GM18508 (cell line): ENCODE data around the gene SMIM44.

ENCODE experiments used
- ATAC-seq: cut with Tn5 transposase; IDR thresholded peaks from one replicate; pipeline ENCODE4 v1.9.1; 2021; ENCODE audit warnings: moderate number of reproducible peaks; ENCODE audit not compliant: insufficient read depth, unreplicated experiment

Gene SMIM44

DNA sequence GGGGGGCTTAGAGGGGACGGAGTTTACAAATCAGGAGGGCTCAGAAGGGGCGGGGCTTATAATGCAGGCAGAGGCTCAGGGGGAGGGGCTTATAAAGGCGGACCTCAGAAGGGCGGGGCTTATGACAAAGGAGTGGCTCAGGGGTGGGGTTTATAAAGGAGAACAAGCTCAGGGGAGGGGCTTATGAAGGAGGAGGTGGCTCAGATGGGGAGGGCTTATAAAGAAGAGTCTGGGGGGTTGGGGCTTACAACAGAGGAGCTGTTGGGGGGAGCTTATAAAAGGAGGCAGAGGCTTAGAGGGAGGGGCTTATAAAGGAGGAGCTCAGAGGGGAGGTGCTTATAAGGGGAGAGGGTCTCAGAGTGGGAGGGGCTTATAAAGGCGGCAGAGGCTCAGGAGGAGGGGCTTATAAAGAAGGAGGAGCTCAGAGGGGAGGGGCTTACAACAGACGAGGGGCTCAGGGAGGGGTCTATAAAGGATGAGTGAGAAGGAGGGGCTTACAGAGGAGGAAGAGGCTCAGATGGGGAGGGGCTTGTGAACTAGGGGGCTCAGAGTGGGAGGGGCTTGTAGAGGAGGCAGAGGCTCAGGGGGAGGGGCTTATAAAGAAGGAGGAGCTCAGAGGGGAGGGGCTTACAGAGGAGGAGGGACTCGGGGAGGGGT is 3.9 kb downstream of the SMIM44 start:
- ATAC-seq, result no peak

- no peak for ATAC-seq
Measured at GRCh38 chr19:3478409-3479176, 4.6 kb downstream of the SMIM44 start.

GRCh38 chr19:3477951-3478350 is 5.3 kb downstream of the SMIM44 start:
- no peak for ATAC-seq

GRCh38 chr19:3477506-3477905 is 5.7 kb downstream of the SMIM44 start:
- ATAC-seq, result no peak

DNA sequence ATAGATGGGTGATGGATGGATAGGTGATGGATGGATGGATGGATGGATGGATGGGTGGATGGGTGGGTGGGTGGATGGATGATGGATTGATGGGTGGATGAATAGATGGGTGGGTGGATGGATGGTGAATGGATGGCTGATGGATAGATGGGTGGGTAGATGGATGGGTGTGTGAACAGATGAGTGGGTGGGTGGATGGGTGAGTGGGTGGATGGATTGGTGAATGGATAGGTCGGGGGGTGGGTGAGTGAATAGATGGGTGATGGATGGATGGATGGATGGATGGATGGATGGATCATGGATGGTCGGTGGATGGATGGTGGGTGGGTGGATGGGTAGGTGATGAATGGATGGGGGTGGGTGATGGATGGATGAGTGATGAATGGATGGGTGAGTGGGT is 6.4 kb downstream of the SMIM44 start:
- no peak for ATAC-seq

- ATAC-seq, result no peak
Measured at GRCh38 chr19:3475449-3475848, 7.8 kb downstream of the SMIM44 start.

DNA sequence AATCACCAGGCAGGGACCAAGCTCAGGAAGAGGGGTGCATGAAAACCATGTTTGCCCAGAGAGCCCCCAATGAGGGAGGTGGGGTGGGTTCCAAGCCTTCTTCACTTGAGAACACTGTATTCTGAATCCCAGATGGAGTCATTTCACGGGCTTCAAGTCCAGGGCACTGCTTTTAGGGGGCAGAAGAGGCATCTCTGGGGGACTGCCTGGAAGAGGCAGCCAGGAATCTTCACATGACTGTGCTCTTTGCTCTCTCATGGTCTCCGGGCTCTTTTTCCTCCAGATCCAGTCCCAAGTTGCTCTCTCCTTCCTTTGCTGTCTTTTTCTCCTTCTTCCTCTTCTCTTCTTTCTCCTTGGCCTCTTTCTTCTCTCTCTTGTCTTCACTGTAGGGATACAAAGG is 8.6 kb downstream of the SMIM44 start:
- ATAC-seq, result no peak

DNA sequence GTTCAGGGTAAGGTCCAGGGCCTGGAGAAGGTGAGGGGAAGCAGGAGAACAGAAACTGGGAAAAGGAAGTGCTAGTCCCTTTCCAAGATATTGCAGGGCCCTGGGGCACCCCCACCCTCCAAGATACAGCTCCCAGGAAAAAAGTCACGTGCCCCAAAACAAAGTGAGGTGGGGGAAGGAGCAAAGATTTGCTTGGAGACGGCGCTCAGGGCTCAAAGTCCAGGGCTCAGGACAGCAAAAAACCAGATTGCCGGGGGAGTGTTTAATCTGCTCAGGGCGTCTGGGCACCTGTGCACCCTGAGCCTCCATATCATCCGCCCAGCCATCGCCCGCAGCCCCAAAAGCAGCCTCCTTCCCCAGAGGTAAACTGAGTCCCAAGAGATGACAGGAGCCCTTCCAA is 9.2 kb downstream of the SMIM44 start:
- no peak for ATAC-seq

GRCh38 chr19:3471954-3472655 is 11.1 kb downstream of the SMIM44 start:
- ATAC-seq, result no peak

- no peak for ATAC-seq
Measured at GRCh38 chr19:3470500-3471128, 12.6 kb downstream of the SMIM44 start.

DNA sequence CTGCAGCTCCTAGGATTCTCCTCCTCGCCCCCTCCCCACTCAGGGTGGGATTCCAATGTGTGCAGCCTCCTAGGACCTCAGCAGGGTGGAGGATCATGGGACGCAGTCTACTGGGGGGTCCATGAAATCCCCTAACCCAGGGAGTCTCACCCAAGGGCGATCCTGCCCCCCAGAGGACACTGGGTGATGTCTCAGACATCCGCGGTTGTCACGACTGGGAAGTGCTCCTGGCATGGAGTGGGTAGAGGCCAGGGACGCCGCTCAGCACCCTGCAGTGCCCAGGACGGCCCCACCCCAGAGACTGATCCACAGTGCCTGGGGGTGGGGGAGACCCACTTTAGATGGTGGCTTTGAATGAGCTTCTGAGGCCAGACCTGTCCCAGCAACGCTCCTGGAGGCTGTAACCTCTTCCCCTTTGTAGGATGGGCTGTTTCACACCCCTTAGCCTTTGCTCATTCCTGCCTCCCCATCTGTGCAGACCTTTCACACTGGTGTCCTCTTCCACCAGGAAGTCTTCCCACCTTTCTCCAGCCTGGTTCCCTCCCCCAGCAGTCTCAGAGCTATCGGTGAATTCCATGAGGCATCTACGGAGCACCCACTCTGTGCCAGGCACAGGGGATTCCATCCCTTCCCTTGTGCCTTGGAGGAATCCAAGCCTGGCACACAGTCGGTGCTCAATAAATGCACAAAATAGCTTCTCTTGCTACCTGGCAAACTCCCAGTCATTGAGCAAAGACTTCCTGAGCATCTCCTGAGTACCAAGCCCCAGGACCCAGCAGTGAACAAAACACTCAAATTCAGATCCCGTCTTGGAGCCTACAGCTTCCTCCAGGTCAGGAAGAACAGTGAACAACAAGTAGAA is 13.4 kb downstream of the SMIM44 start:
- no peak for ATAC-seq

GRCh38 chr19:3468211-3468610 is 15.0 kb downstream of the SMIM44 start:
- no peak for ATAC-seq

- ATAC-seq, result no peak
Measured at GRCh38 chr19:3467437-3468198, 15.6 kb downstream of the SMIM44 start.

DNA sequence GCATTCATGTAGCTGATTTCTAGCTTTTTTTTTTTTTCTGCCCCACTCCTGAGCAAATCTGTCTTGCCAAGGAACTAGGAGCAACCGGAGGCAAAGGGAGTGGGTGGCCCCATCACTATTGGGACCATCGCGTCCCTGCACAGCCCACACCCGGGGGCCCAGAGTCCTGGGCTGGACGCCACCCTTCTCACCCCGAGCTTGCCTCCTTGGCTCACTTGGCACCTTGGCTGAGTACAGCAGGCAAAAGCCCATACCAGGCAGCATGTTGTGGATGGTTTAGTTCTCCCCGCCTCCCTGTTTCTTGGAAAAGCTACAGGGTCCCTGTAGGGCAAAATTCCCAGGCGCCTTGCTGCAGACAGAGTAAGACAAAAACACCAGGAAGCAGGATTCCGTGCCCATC is 16.6 kb downstream of the SMIM44 start:
- no peak for ATAC-seq

- no peak for ATAC-seq
Measured at GRCh38 chr19:3465552-3465951, 17.7 kb downstream of the SMIM44 start.

DNA sequence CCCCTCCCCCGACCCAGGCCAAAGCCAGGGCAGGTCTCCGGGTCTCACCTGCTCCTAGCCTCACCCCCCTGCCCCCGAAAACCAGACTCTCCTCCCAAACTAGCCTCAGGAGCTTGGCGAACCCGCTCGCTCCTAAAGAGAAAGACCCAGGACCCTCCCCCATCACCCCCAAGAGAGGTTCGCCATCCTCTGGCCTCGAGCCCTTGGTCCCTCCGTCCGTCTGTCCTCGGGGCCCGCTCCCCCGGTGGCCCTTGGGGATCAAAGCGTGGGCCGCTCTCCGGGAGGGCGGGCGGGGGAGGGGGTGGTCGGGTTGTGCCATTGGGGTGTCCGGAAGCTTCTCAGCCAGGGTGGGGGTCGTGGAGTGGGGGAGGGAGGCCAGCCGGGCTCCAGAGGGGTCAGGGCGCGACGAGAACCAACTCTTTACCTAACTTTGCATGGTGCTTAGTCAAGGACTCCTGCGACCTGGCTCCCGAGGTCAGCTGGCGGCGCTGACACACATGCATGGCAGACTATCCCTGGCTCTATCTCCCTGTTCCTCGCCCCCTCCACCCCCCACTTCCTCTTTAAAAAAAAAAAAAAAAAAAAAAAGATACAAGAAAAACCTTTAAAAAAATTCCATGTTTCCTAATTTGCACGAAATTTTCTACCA is 18.5 kb downstream of the SMIM44 start:
- no peak for ATAC-seq

GRCh38 chr19:3463714-3464586 is 19.3 kb downstream of the SMIM44 start:
- ATAC-seq, result no peak
